Gastrocnemius medialis (tissue), 4 donors: ENCODE measurements around the gene ZNF213.

Experiments used
- CTCF ChIP-seq, 5 experiments: fragments of 450-650 bp in 3 of 5; fragments of 200-600 bp in 2 of 5; sonication (generic) in 2 of 5; IDR thresholded peaks in 4 of 5; conservative IDR thresholded peaks in 1 of 5; 1 replicate in 4 of 5; 2 replicates in 1 of 5; pipeline ENCODE4 v1.5.1; 2016 to 2019; ENCODE audit warnings: antibody characterized with exemption in 5 of 5, mild to moderate bottlenecking in 3 of 5, moderate library complexity in 3 of 5
- POLR2A ChIP-seq, 2 donors: fragments of 450-650 bp; IDR thresholded peaks; one replicate each; pipeline ENCODE4 v1.6.1; 2017; ENCODE audit warnings: antibody characterized with exemption in 2 of 2, mild to moderate bottlenecking in 2 of 2, moderate library complexity in 2 of 2

- no peak for TF ChIP-seq CTCF (IDR thresholded peaks at IDR 0.05 in 4 of 5, conservative IDR thresholded peaks at IDR 0.05 in 1 of 5)
- TF ChIP-seq POLR2A (IDR thresholded peaks at IDR 0.05) = no peak
Observed at GRCh38 chr16:3113765-3114479, 20.9 kb upstream of the ZNF213 start.
